IMR-90 (cell line): ENCODE results near the gene AMPD3.

ENCODE experiments used
- CTCF ChIP-seq: conservative IDR thresholded peaks from 2 replicates; pipeline ENCODE4 v1.5.1; 2012; ENCODE audit warnings: mild to moderate bottlenecking, low read depth, low read length, improper control_type of control experiment
- MAFK ChIP-seq: IDR thresholded peaks from 2 replicates; pipeline ENCODE4 v1.6.1; 2012; ENCODE audit warnings: low read depth, low read length, improper control_type of control experiment
- POLR2A ChIP-seq: IDR thresholded peaks from 2 replicates; pipeline ENCODE4 v1.6.1; 2012; ENCODE audit warnings: mild to moderate bottlenecking, low read depth, low read length

GRCh38 chr11:10486161-10486840 is 31.2 kb downstream of the AMPD3 start:
- TF ChIP-seq CTCF (no peak), MAFK (no peak), POLR2A (no peak)
